ENCODE data around the gene CD99L2.

DNA sequence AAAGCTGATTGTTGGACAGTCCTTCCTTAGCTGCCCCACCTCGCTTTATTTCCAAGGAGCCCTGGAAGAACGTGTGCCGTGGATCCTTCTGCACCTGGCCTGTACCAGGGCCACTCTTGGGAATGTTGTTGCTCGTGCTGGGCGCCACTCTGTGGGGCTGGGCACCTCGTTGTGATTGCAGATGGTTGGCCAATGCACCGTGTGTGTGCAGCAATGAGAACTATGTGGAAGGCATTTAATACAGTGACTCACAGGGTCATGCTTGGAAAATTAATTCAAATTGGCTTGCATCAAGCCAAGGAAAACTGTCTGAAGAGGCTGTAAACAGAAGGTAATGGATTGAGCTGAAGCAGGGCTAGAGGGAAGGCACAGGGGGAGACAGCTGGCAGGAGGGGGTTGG, 37.0 kb upstream of the CD99L2 start:
- TF ChIP-seq EZH2 (IDR thresholded peaks at IDR 0.05; ENCODE audit: insufficient read depth, poor library complexity, severe bottlenecking): no peak
- TF ChIP-seq EZH2phosphoT487 (IDR thresholded peaks at IDR 0.05; ENCODE audit: insufficient read depth, low read depth): no peak

All from GM23248 (cell line).